Natural killer cell (primary cell): ENCODE measurements around the gene SARDH. TPM values are rescaled to one million over a fixed set of nuclear protein-coding genes. Genes with fewer than 3 reads are reported as not detected.

Experiments
- ATAC-seq, 3 donors: fragments of 150-1000 bp in 2 of 3; fragments of 200-7000 bp in 1 of 3; cut with Tn5 transposase; 1 replicate in 1 of 3; 2 replicates in 2 of 3; pipeline ENCODE4 v1.10.0; 2021; ENCODE audit warnings: mild to moderate bottlenecking in 2 of 3, moderate library complexity in 2 of 3
- DNase-seq, 2 donors: peaks; one replicate each; pipeline versions ENCODE4 v3.0.0 to v3.0.0-alpha.2; 2013 to 2021; ENCODE audit warnings: mixed read lengths in 1 of 2
- H3K27ac ChIP-seq: one replicate; pipeline ENCODE4 v1.5.1; 2013; ENCODE audit warnings: mild to moderate bottlenecking, low read length
- H3K27me3 ChIP-seq: one replicate; pipeline ENCODE4 v1.6.1; 2013; ENCODE audit warnings: low read length; ENCODE audit not compliant: control insufficient read depth, insufficient read depth
- H3K36me3 ChIP-seq: one replicate; pipeline ENCODE4 v1.6.1; 2013; ENCODE audit warnings: low read length; ENCODE audit not compliant: control insufficient read depth, insufficient read depth
- H3K4me1 ChIP-seq: one replicate; pipeline ENCODE4 v1.6.1; 2013; ENCODE audit warnings: low read length; ENCODE audit not compliant: control insufficient read depth, insufficient read depth
- H3K4me3 ChIP-seq: one replicate; pipeline ENCODE4 v1.5.1; 2013; ENCODE audit warnings: low read length
- H3K9me3 ChIP-seq: one replicate; pipeline ENCODE4 v1.6.1; 2013; ENCODE audit warnings: low read length; ENCODE audit not compliant: control insufficient read depth, insufficient read depth
- H3K27ac Mint-ChIP-seq, 2 donors: one replicate each; pipeline ENCODE4 v1.8.0; 2022; ENCODE audit warnings: mild to moderate bottlenecking in 2 of 2, mixed read lengths in 2 of 2, moderate library complexity in 1 of 2
- H3K27me3 Mint-ChIP-seq, 2 donors: one replicate each; pipeline ENCODE4 v1.8.0; 2022; ENCODE audit warnings: low read depth in 2 of 2, mixed read lengths in 2 of 2
- H3K36me3 Mint-ChIP-seq: one replicate; pipeline ENCODE4 v1.8.0; 2022; ENCODE audit warnings: mixed read lengths
- H3K4me1 Mint-ChIP-seq, 2 donors: one replicate each; pipeline ENCODE4 v1.8.0; 2022; ENCODE audit warnings: mixed read lengths in 2 of 2
- H3K4me3 Mint-ChIP-seq: one replicate; pipeline ENCODE4 v1.8.0; 2022; ENCODE audit warnings: mild to moderate bottlenecking, moderate library complexity, mixed read lengths
- H3K9me3 Mint-ChIP-seq, 2 donors: one replicate each; pipeline ENCODE4 v1.8.0; 2022; ENCODE audit warnings: mixed read lengths in 2 of 2
- WGBS: methylation state at CpG from one replicate; pipeline ENCODE4 v1.1.7; 2013; ENCODE audit warnings: missing lambda C conversion rate; ENCODE audit not compliant: insufficient coverage; 5-methylcytosine and 5-hydroxymethylcytosine counted together
- intact Hi-C: fragments of 100-400 bp; cut with micrococcal nuclease; formaldehyde crosslinking; loops from one replicate; pipeline ENCODE4 v1.14.2; 2022
- total RNA-seq, 4 donors: library from RNA; stranded (reverse); fragments of 120-200 nt in 1 of 4; gene quantifications; one replicate each; pipeline versions ENCODE4 v1.2.3 to v1.2.4, GENCODE V29; 2013 to 2022
- TF ChIP-seq, protein P1 (sequence below): fragments of 200-600 bp; IDR thresholded peaks from one replicate; pipeline ENCODE4 v1.8.0; 2022; ENCODE audit warnings: antibody characterized with exemption

Gene SARDH
- total RNA-seq, 3 donors from 2014 or later (not counting 1 experiment from before 2014, with no cell fraction given), result 2.2 to 6.8 (median 4.1) TPM

DNA sequence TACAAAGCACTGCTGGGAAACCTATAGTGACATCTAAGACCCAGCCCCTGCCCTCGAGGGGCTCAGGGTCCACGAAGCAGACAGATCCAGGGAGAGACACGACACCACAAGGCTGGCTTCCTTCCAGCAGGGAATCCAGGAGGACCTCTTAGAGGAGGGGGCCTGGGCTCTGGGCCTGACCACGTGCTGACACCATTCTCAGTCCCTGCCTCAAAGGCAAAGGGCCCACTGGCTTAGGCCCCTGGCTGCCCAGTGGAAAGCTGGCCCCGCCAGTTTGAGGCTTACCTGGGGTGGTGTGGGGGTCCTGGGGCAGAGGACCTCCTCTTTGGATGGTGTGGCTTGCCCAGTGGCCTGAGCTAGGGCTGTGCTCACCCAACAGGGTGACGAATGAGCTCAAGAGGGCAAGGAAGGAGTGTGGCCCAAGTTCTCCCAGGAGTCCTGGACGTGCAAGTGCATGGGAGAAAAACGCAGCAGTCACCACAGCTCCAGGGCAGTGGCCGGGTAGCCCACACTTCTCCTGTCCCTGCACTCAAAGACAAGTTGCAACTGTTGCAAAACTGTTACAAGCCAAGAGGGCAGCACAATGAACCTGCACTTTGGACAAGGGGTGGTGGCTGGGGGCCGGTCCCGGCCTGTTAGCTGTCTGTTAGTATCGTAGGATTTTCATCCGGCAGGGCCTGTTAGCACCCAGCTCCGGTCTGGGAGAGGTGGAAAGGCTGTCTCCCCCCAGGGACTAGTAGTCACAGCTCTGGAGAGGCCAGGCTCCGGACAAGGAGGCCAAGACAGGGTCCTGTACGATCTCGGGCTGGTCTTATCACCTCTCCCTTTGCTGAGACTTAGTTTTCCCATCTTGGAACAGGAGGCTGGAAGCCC, 1.5 kb upstream of the SARDH start:
- Histone ChIP-seq H3K4me1 (peaks cover 21% of the 10 kb centered on the region), H3K27ac (no peak overlapping the region), H3K9me3 (no peaks in the 10 kb centered on the region), H3K27me3 (no peaks in the 10 kb centered on the region), H3K4me3 (no peak overlapping the region), H3K36me3 (no peaks in the 10 kb centered on the region)
- no peak overlapping the region for H3K27ac Mint-ChIP-seq
- no peak for ATAC-seq
- intact Hi-C loops, result no loop called here
- 92% methylated on average over 17 of the region's 17 CpGs for whole genome bisulfite sequencing
- H3K4me1 Mint-ChIP-seq, result peaks cover 6 to 16% of the 10 kb centered on the region in 2 donors
- peaks cover 0 to 3% of the 10 kb centered on the region in 2 donors for H3K27me3 Mint-ChIP-seq
- H3K36me3 Mint-ChIP-seq, result no peaks in the 10 kb centered on the region
- no peak overlapping the region for H3K4me3 Mint-ChIP-seq
- no peaks in the 10 kb centered on the region for H3K9me3 Mint-ChIP-seq
- TF ChIP-seq, protein P1, sequence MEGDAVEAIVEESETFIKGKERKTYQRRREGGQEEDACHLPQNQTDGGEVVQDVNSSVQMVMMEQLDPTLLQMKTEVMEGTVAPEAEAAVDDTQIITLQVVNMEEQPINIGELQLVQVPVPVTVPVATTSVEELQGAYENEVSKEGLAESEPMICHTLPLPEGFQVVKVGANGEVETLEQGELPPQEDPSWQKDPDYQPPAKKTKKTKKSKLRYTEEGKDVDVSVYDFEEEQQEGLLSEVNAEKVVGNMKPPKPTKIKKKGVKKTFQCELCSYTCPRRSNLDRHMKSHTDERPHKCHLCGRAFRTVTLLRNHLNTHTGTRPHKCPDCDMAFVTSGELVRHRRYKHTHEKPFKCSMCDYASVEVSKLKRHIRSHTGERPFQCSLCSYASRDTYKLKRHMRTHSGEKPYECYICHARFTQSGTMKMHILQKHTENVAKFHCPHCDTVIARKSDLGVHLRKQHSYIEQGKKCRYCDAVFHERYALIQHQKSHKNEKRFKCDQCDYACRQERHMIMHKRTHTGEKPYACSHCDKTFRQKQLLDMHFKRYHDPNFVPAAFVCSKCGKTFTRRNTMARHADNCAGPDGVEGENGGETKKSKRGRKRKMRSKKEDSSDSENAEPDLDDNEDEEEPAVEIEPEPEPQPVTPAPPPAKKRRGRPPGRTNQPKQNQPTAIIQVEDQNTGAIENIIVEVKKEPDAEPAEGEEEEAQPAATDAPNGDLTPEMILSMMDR, result no peak
- no peak for DNase-seq

- Mint-ChIP-seq H3K36me3 (no peaks in the 10 kb centered on the region), H3K4me1 (peaks cover 6 to 16% of the 10 kb centered on the region in 2 donors), H3K27ac (peak overlapping the region in 1 of 2 donors; percentile 79), H3K9me3 (no peaks in the 10 kb centered on the region), H3K4me3 (peak overlapping the region; percentile 66), H3K27me3 (no peaks in the 10 kb centered on the region)
- H3K4me3 ChIP-seq, result peak overlapping the region; percentile 44
- TF ChIP-seq, protein P1, result no peak
- no peaks in the 10 kb centered on the region for H3K9me3 ChIP-seq
- no peaks in the 10 kb centered on the region for H3K27me3 ChIP-seq
- 58% methylated on average over 13 of the region's 13 CpGs for WGBS
- H3K27ac ChIP-seq, result peak overlapping the region; percentile 26
- H3K4me1 ChIP-seq, result peaks cover 21% of the 10 kb centered on the region
- H3K36me3 ChIP-seq, result no peaks in the 10 kb centered on the region
- DNase-seq (no peak), ATAC-seq (no peak)
- intact Hi-C loops, result no loop called here
Measured at GRCh38 chr9:133738640-133739225, 581 bp upstream of the SARDH start.

GRCh38 chr9:133737071-133737773, 930 bp downstream of the SARDH start:
- WGBS, result 55% methylated on average over 15 of the region's 15 CpGs
- TF ChIP-seq, protein P1, result no peak
- H3K27me3 ChIP-seq, result no peaks in the 10 kb centered on the region
- peak overlapping the region; percentile 28 for H3K4me3 Mint-ChIP-seq
- intact Hi-C loops, result no loop called here
- DNase-seq, result no peak
- no peaks in the 10 kb centered on the region for H3K36me3 ChIP-seq
- H3K4me1 ChIP-seq, result peaks cover 21% of the 10 kb centered on the region
- ATAC-seq, result no peak
- peak overlapping the region; percentile 16 for H3K27ac ChIP-seq
- no peaks in the 10 kb centered on the region for H3K27me3 Mint-ChIP-seq
- H3K27ac Mint-ChIP-seq, result peak overlapping the region in 1 of 2 donors; percentile 79
- no peaks in the 10 kb centered on the region for H3K9me3 Mint-ChIP-seq
- no peak overlapping the region for H3K4me3 ChIP-seq
- H3K36me3 Mint-ChIP-seq, result no peaks in the 10 kb centered on the region
- H3K4me1 Mint-ChIP-seq, result peaks cover 6 to 16% of the 10 kb centered on the region in 2 donors
- H3K9me3 ChIP-seq, result no peaks in the 10 kb centered on the region
